Ishikawa (cell line): ENCODE data around the gene ERMP1.

ENCODE experiments used
- CEBPB ChIP-seq: IDR thresholded peaks from 2 replicates; pipeline ENCODE4 v1.6.1; 2012
- CREB1 ChIP-seq: IDR thresholded peaks from 2 replicates; pipeline ENCODE4 v1.6.1; 2012; ENCODE audit warnings: low read depth
- EGR1 ChIP-seq: IDR thresholded peaks from 2 replicates; pipeline ENCODE4 v1.6.1; 2012
- EP300 ChIP-seq: IDR thresholded peaks from 2 replicates; pipeline ENCODE4 v1.6.1; 2012; ENCODE audit warnings: borderline replicate concordance
- FOXM1 ChIP-seq: IDR thresholded peaks from 2 replicates; pipeline ENCODE4 v1.6.1; 2012; ENCODE audit warnings: low read depth, borderline replicate concordance
- MAX ChIP-seq: IDR thresholded peaks from 2 replicates; pipeline ENCODE4 v1.6.1; 2012
- NFIC ChIP-seq: IDR thresholded peaks from 2 replicates; pipeline ENCODE4 v1.6.1; 2012
- RAD21 ChIP-seq: IDR thresholded peaks from 2 replicates; pipeline ENCODE4 v1.6.1; 2012; ENCODE audit warnings: low read depth
- TAF1 ChIP-seq: IDR thresholded peaks from 2 replicates; pipeline ENCODE4 v1.6.1; 2012; ENCODE audit warnings: low read depth, mild to moderate bottlenecking
- TCF12 ChIP-seq: IDR thresholded peaks from 2 replicates; pipeline ENCODE4 v1.6.1; 2012; ENCODE audit warnings: low read depth
- TEAD4 ChIP-seq: IDR thresholded peaks from 2 replicates; pipeline ENCODE4 v1.6.1; 2012
- USF1 ChIP-seq: IDR thresholded peaks from 2 replicates; pipeline ENCODE4 v1.6.1; 2012
- YY1 ChIP-seq: IDR thresholded peaks from 2 replicates; pipeline ENCODE4 v1.6.1; 2012; ENCODE audit warnings: low read depth
- ZBTB7A ChIP-seq: IDR thresholded peaks from 2 replicates; pipeline ENCODE4 v1.6.1; 2012; ENCODE audit warnings: low read depth
- TF ChIP-seq, protein P1 (sequence below): IDR thresholded peaks from 2 replicates; pipeline ENCODE4 v1.6.1; 2012; ENCODE audit warnings: low read depth, mild to moderate bottlenecking

Gene ERMP1

DNA sequence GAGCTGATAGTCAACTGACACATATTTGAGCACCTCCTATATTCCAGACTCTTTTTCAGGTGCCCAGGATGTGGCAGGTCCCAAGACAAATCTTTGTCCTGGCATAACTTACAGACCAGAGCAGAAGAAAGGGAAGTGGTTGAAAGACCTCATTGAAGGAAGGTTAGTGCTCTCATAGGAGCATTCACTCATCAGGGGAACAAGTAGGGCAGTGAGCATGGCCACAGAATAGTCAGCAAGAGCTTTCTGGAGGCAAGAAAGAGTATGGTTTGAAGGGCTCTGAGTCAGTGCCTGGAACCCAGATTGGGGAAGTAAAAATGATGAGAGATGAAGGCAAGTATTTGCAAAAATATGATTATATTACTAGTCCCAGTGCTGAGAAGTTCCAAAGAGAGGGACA is 25.0 kb upstream of the ERMP1 start:
- TF ChIP-seq CEBPB: no peak
- TF ChIP-seq, protein P1, sequence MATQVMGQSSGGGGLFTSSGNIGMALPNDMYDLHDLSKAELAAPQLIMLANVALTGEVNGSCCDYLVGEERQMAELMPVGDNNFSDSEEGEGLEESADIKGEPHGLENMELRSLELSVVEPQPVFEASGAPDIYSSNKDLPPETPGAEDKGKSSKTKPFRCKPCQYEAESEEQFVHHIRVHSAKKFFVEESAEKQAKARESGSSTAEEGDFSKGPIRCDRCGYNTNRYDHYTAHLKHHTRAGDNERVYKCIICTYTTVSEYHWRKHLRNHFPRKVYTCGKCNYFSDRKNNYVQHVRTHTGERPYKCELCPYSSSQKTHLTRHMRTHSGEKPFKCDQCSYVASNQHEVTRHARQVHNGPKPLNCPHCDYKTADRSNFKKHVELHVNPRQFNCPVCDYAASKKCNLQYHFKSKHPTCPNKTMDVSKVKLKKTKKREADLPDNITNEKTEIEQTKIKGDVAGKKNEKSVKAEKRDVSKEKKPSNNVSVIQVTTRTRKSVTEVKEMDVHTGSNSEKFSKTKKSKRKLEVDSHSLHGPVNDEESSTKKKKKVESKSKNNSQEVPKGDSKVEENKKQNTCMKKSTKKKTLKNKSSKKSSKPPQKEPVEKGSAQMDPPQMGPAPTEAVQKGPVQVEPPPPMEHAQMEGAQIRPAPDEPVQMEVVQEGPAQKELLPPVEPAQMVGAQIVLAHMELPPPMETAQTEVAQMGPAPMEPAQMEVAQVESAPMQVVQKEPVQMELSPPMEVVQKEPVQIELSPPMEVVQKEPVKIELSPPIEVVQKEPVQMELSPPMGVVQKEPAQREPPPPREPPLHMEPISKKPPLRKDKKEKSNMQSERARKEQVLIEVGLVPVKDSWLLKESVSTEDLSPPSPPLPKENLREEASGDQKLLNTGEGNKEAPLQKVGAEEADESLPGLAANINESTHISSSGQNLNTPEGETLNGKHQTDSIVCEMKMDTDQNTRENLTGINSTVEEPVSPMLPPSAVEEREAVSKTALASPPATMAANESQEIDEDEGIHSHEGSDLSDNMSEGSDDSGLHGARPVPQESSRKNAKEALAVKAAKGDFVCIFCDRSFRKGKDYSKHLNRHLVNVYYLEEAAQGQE: no peak
- TF ChIP-seq EGR1: no peak
- no peak for TF ChIP-seq YY1
- no peak for TF ChIP-seq NFIC
- no peak for TF ChIP-seq TEAD4

DNA sequence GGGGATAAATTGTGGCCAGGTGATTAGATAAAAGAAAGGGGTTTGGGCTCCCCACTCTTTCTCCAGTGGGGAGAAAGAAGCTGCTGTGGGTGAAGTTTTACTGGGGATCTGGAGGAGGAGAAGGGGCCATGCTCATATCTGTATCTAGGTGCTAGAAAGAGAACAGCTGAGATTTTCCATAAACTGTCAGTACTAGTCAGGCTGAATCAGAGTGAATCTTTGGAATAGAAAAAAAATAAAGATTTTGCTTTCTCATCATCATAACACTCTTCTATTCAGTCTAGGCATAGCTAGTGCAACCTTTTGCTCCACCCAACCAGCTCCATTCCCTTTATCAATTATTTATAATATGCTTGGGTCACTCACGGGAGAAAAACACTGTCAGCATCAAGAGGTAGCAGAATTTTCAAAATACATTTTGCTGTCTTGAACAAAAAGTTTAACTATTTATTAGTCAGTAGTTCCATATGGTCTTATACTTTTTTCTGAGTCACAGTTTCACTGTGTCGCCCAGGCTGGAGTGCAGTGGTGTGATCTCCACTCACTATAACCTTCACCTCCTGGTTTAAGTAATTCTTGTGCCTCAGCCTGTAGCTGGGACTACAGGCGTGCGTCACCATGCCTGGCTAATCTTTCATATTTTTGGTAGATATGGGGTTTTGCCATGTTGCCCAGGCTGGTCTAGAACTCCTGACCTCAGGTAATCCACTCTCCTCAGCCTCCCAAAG is 21.3 kb upstream of the ERMP1 start:
- no peak for TF ChIP-seq ZBTB7A
- no peak for TF ChIP-seq USF1
- no peak for TF ChIP-seq TAF1
- TF ChIP-seq MAX: no peak
- no peak for TF ChIP-seq YY1
- no peak for TF ChIP-seq EGR1
- no peak for TF ChIP-seq RAD21
- no peak for TF ChIP-seq EP300
- no peak for TF ChIP-seq NFIC

GRCh38 chr9:5853617-5854016 is 20.7 kb upstream of the ERMP1 start:
- TF ChIP-seq EP300 (no peak), MAX (no peak), CEBPB (no peak), NFIC (no peak), CREB1 (no peak), TCF12 (no peak), TEAD4 (no peak), FOXM1 (no peak), YY1 (no peak), RAD21 (no peak), ZBTB7A (no peak), USF1 (no peak), EGR1 (no peak), TAF1 (no peak)
- TF ChIP-seq, protein P1: no peak

GRCh38 chr9:5852987-5853386 is 20.1 kb upstream of the ERMP1 start:
- TF ChIP-seq, protein P1: no peak
- TF ChIP-seq USF1 (no peak), FOXM1 (no peak), TCF12 (no peak), EGR1 (no peak)
